Measurements from ENCODE around the gene PTPN11.

Gene PTPN11

GRCh38 chr12:112540021-112540420, 121.3 kb downstream of the PTPN11 start:
- DNase-seq (ENCODE audit: low read depth, low spot score), result no peak

GRCh38 chr12:112543751-112544150, 125.0 kb downstream of the PTPN11 start:
- no peak for DNase-seq (ENCODE audit: low read depth, low spot score)

- no peak for DNase-seq (ENCODE audit: low read depth, low spot score)
Observed at GRCh38 chr12:112546339-112546738, 127.6 kb downstream of the PTPN11 start.

- DNase-seq (ENCODE audit: low read depth, low spot score), result no peak
Observed at GRCh38 chr12:112546996-112547395, 128.2 kb downstream of the PTPN11 start.

- no peak for DNase-seq (ENCODE audit: low read depth, low spot score)
Observed at GRCh38 chr12:112549031-112549430, 130.3 kb downstream of the PTPN11 start.

- no peak for DNase-seq (ENCODE audit: low read depth, low spot score)
Observed at GRCh38 chr12:112551681-112552080, 132.9 kb downstream of the PTPN11 start.

GRCh38 chr12:112555621-112556233, 137.0 kb downstream of the PTPN11 start:
- DNase-seq (ENCODE audit: low read depth, low spot score), result no peak

- no peak for DNase-seq (ENCODE audit: low read depth, low spot score)
Observed at GRCh38 chr12:112557951-112558630, 139.3 kb downstream of the PTPN11 start.
